A549 (cell line): ENCODE results near the gene LDLRAD3. TPM values are rescaled to one million over a fixed set of nuclear protein-coding genes. Genes with fewer than 3 reads are reported as not detected.
"Not testable (repeated sequence)": the region's sequence is repeated elsewhere in the genome, so short reads cannot be mapped to it uniquely, and the experiment has no call there.

Experiments used
- ATAC-seq, 2 experiments: fragments of 200-7000 bp in 1 of 2; fragments of >200 bp in 1 of 2; cut with Nextera tagmentation in 1 of 2; cut with Tn5 transposase in 1 of 2; 3 replicates each; pipeline versions ENCODE4 v1.8.0 to v1.9.1; 2018 to 2020; ENCODE audit warnings: mild to moderate bottlenecking in 1 of 2, moderate library complexity in 1 of 2
- CTCF ChIA-PET: fragments of 300-600 bp; sonication (Branson Sonifier 250); formaldehyde crosslinking; extraction: SDS; loops from one replicate; lab custom pipeline; 2021; ENCODE audit warnings: antibody characterized with exemption, inconsistent platforms; lab: Yijun Ruan, JAX
- POLR2A ChIA-PET: fragments of 350-600 bp; formaldehyde crosslinking; extraction: SDS; loops from one replicate; lab custom pipeline; 2021; ENCODE audit warnings: antibody characterized with exemption, inconsistent platforms; lab: Yijun Ruan, JAX
- DNase-seq, 2 experiments: peaks; one replicate each; pipeline versions ENCODE4 v3.0.0 to v3.0.0-alpha.2; 2011 to 2016; ENCODE audit warnings: low read depth in 1 of 2, low spot score in 1 of 2
- FAIRE-seq: peaks from 2 replicates; lab custom pipeline; 2011; peaks lifted over from hg19 to GRCh38; lab: Jason Lieb, UNC
- H3K27ac ChIP-seq, 2 experiments: fragments of >200 bp; sonication (Bioruptor Twin); formaldehyde crosslinking; 3 replicates each; pipeline ENCODE4 v1.5.1; 2016 to 2017
- H3K4me1 ChIP-seq: fragments of >200 bp; sonication (Bioruptor Twin); formaldehyde crosslinking; 3 replicates; pipeline ENCODE4 v1.6.1; 2016
- H3K4me2 ChIP-seq: fragments of >200 bp; sonication (Bioruptor Twin); formaldehyde crosslinking; 3 replicates; pipeline ENCODE4 v1.6.1; 2016
- H3K4me3 ChIP-seq: fragments of >200 bp; sonication (Bioruptor Twin); formaldehyde crosslinking; 3 replicates; pipeline ENCODE4 v1.5.1; 2016
- H3K9me3 ChIP-seq: fragments of >200 bp; sonication (Bioruptor Twin); formaldehyde crosslinking; 3 replicates; pipeline ENCODE4 v1.6.1; 2016
- ATOH8 ChIP-seq: fragments of 250-450 bp; sonication (Bioruptor Pico); IDR thresholded peaks from 2 replicates; pipeline ENCODE4 v1.5.0; 2020; ENCODE audit warnings: low read depth, mild to moderate bottlenecking, moderate library complexity
- BCL3 ChIP-seq: fragments of >200 bp; sonication (Bioruptor Twin); formaldehyde crosslinking; IDR thresholded peaks from 3 replicates; pipeline ENCODE4 v1.6.1; 2016
- CBX2 ChIP-seq: fragments of 200-600 bp; sonication (generic); IDR thresholded peaks from 2 replicates; pipeline ENCODE4 v1.6.1; 2016; ENCODE audit warnings: low read depth, mild to moderate bottlenecking, borderline replicate concordance
- CEBPB ChIP-seq, 2 experiments: fragments of >200 bp in 1 of 2; sonication (Bioruptor Twin) in 1 of 2; formaldehyde crosslinking in 1 of 2; IDR thresholded peaks; 2 replicates each; pipeline ENCODE4 v1.6.1; 2012 to 2016
- CTCF ChIP-seq: fragments of >200 bp; sonication (Bioruptor Twin); formaldehyde crosslinking; IDR thresholded peaks from 3 replicates; pipeline ENCODE4 v1.5.1; 2016
- E2F6 ChIP-seq: IDR thresholded peaks from 2 replicates; pipeline ENCODE4 v1.6.1; 2012; ENCODE audit warnings: low read depth, borderline replicate concordance
- EHF ChIP-seq: fragments of 250-450 bp; sonication (Bioruptor Pico); IDR thresholded peaks from 2 replicates; pipeline ENCODE4 v1.5.0; 2020; ENCODE audit warnings: mild to moderate bottlenecking
- EHMT2 ChIP-seq: fragments of 200-600 bp; sonication (generic); IDR thresholded peaks from 2 replicates; pipeline ENCODE4 v1.6.1; 2016; ENCODE audit warnings: antibody characterized with exemption, low read depth, mild to moderate bottlenecking, moderate library complexity
- FOXS1 ChIP-seq: fragments of 250-450 bp; sonication (Bioruptor Pico); IDR thresholded peaks from 2 replicates; pipeline ENCODE4 v1.5.0; 2020; ENCODE audit warnings: mild to moderate bottlenecking, moderate library complexity
- GATA3 ChIP-seq: IDR thresholded peaks from 2 replicates; pipeline ENCODE4 v1.6.1; 2012; ENCODE audit warnings: borderline replicate concordance
- HES2 ChIP-seq: fragments of >200 bp; sonication (Bioruptor Twin); formaldehyde crosslinking; IDR thresholded peaks from 2 replicates; pipeline ENCODE4 v1.6.1; 2016
- HOXB13 ChIP-seq: fragments of 250-450 bp; sonication (Bioruptor Pico); IDR thresholded peaks from 2 replicates; pipeline ENCODE4 v1.5.0; 2020; ENCODE audit warnings: low read depth, mild to moderate bottlenecking, moderate library complexity
- JUN ChIP-seq, 2 experiments: fragments of >200 bp; sonication (Bioruptor Twin); formaldehyde crosslinking; IDR thresholded peaks; 2 replicates in 1 of 2; 3 replicates in 1 of 2; pipeline ENCODE4 v1.6.1; 2016 to 2017
- KDM5A ChIP-seq: fragments of 200-600 bp; sonication (generic); IDR thresholded peaks from 2 replicates; pipeline ENCODE4 v1.6.1; 2016; ENCODE audit warnings: antibody characterized with exemption, mild to moderate bottlenecking
- MAFK ChIP-seq: fragments of 450-650 bp; IDR thresholded peaks from 2 replicates; pipeline ENCODE4 v1.6.1; 2014; ENCODE audit not compliant: partially characterized antibody
- MAX ChIP-seq: IDR thresholded peaks from 2 replicates; pipeline ENCODE4 v1.6.1; 2012
- NR3C1 ChIP-seq: fragments of >200 bp; sonication (Bioruptor Twin); formaldehyde crosslinking; IDR thresholded peaks from 3 replicates; pipeline ENCODE4 v1.6.1; 2017
- POLR2A ChIP-seq: IDR thresholded peaks from 2 replicates; pipeline ENCODE4 v1.6.1; 2012; ENCODE audit warnings: mild to moderate bottlenecking, low read length
- RAD21 ChIP-seq, 2 experiments: fragments of >200 bp in 1 of 2; sonication (Bioruptor Twin) in 1 of 2; formaldehyde crosslinking in 1 of 2; IDR thresholded peaks in 1 of 2; conservative IDR thresholded peaks in 1 of 2; 2 replicates in 1 of 2; 3 replicates in 1 of 2; pipeline ENCODE4 v1.6.1; 2012 to 2018; ENCODE audit warnings: inconsistent platforms in 1 of 2
- RNF2 ChIP-seq: fragments of 200-600 bp; sonication (generic); IDR thresholded peaks from 2 replicates; pipeline ENCODE4 v1.6.1; 2016; ENCODE audit warnings: low read depth, mild to moderate bottlenecking, antibody characterized with exemption, moderate library complexity, borderline replicate concordance
- SREBF2 ChIP-seq: fragments of 450-650 bp; IDR thresholded peaks from 2 replicates; pipeline ENCODE4 v1.6.1; 2014; ENCODE audit warnings: mild to moderate bottlenecking, moderate library complexity
- TP53 ChIP-seq: fragments of 250-450 bp; sonication (Bioruptor Pico); IDR thresholded peaks from 2 replicates; pipeline ENCODE4 v1.5.0; 2021; ENCODE audit warnings: mild to moderate bottlenecking, moderate library complexity
- ZC3H11A ChIP-seq: fragments of 450-650 bp; IDR thresholded peaks from 2 replicates; pipeline ENCODE4 v1.6.1; 2014; ENCODE audit warnings: antibody characterized with exemption, mild to moderate bottlenecking
- ZNF302 ChIP-seq: fragments of 250-450 bp; sonication (Bioruptor Pico); IDR thresholded peaks from 2 replicates; pipeline ENCODE4 v1.9.0; 2021; ENCODE audit warnings: inconsistent platforms, mild to moderate bottlenecking, moderate library complexity
- WGBS: methylation state at CpG from one replicate; pipeline ENCODE4 v1.1.6; 2017; ENCODE audit errors: missing lambda C conversion rate; 5-methylcytosine and 5-hydroxymethylcytosine counted together
- polyA plus RNA-seq, 4 experiments: library from polyadenylated mRNA; depleted of rRNA in 3 of 4; stranded (reverse); fragments of >200 nt; fragmentation: RNase III in 1 of 4; extraction: RNeasy Plus Mini Kit Qiagen cat#74134 plus additional on column Dnase treatment in 1 of 4; gene quantifications; 2 replicates in 3 of 4; 3 replicates in 1 of 4; pipeline ENCODE4 v1.2.3, GENCODE V29; 2011 to 2017

The LDLRAD3 gene
- polyA plus RNA-seq, 2 of the 4 experiments (the other 2 are of a cell fraction) = 10.5 to 13.2 TPM

- ChIA-PET POLR2A (no interaction called here), CTCF (no interaction called here)
- TF ChIP-seq E2F6 (no peak), ATOH8 (CRISPR knock-in tag) (no peak), RAD21 (conservative IDR thresholded peaks at IDR 0.05 in 1 of 2, IDR thresholded peaks at IDR 0.05 in 1 of 2) (no peak), RNF2 (no peak), TP53 (CRISPR knock-in tag) (no peak), GATA3 (no peak), BCL3 (no peak), SREBF2 (no peak), EHF (CRISPR knock-in tag) (no peak), CTCF (no peak), EHMT2 (no peak), MAFK (no peak), HES2 (no peak), HOXB13 (no peak), ZC3H11A (no peak), ZNF302 (no peak), POLR2A (no peak), MAX (no peak), FOXS1 (CRISPR knock-in tag) (no peak), NR3C1 (no peak)
- Histone ChIP-seq H3K27ac (no peak overlapping the region; a peak in 1 of 6 replicates), H3K4me2 (no peak overlapping the region), H3K9me3 (no peaks in the 10 kb centered on the region), H3K4me1 (peaks cover 20% of the 10 kb centered on the region), H3K4me3 (no peak overlapping the region)
- ATAC-seq (no peak), FAIRE-seq (no peak), DNase-seq (no peak)
- 39% methylated on average over 6 of the region's 6 CpGs for WGBS
Measured at GRCh38 chr11:35911013-35911412, 32.8 kb upstream of the LDLRAD3 start.

GRCh38 chr11:35911616-35912165 is 32.2 kb upstream of the LDLRAD3 start:
- Histone ChIP-seq H3K4me2 (no peak overlapping the region), H3K27ac (no peak overlapping the region; a peak in 1 of 6 replicates), H3K4me3 (no peak overlapping the region), H3K9me3 (no peaks in the 10 kb centered on the region), H3K4me1 (peaks cover 17% of the 10 kb centered on the region)
- CTCF ChIA-PET = no interaction called here
- POLR2A ChIA-PET = no interaction called here
- 0% methylated on average over 1 of the region's 1 CpG for WGBS
- ATAC-seq (no peak), DNase-seq (no peak), FAIRE-seq (no peak)
- TF ChIP-seq MAX (no peak), CBX2 (no peak), KDM5A (no peak), RAD21 (conservative IDR thresholded peaks at IDR 0.05 in 1 of 2, IDR thresholded peaks at IDR 0.05 in 1 of 2) (no peak), JUN (IDR thresholded peaks at IDR 0.05) (no peak), CEBPB (IDR thresholded peaks at IDR 0.05) (no peak)

- 69% methylated on average over 7 of the region's 7 CpGs for WGBS
- H3K27ac ChIP-seq, DNase-seq, H3K9me3 ChIP-seq, H3K4me2 ChIP-seq, ATAC-seq, H3K4me3 ChIP-seq, FAIRE-seq, CTCF ChIA-PET, POLR2A ChIA-PET: not testable (repeated sequence)
- H3K4me1 ChIP-seq = peaks cover 16% of the 10 kb centered on the region
Measured at GRCh38 chr11:35912436-35912835, 31.4 kb upstream of the LDLRAD3 start.
